AG04450 (cell line): ENCODE results near the gene MPP1. TPM values are rescaled to one million over a fixed set of nuclear protein-coding genes. Genes with fewer than 3 reads are reported as not detected.

ENCODE experiments used
- CTCF ChIA-PET: fragments of 300-600, 350-600 bp; formaldehyde crosslinking; extraction: SDS; loops from one replicate; lab custom pipeline; 2022; ENCODE audit warnings: antibody characterized with exemption, inconsistent platforms; lab: Charles Lee
- POLR2A ChIA-PET: fragments of 350-600 bp; formaldehyde crosslinking; extraction: SDS; loops from one replicate; lab custom pipeline; 2021; ENCODE audit warnings: antibody characterized with exemption, inconsistent platforms; lab: Yijun Ruan, JAX
- DNase-seq: peaks from one replicate; pipeline ENCODE4 v3.0.0-alpha.2; 2011; ENCODE audit warnings: low read depth, low spot score
- H3K27ac ChIP-seq: one replicate; pipeline ENCODE4 v1.5.1; 2012; ENCODE audit warnings: low read depth, low read length, control low read depth
- H3K27me3 ChIP-seq: one replicate; pipeline ENCODE4 v1.6.0; 2012; ENCODE audit warnings: low read length; ENCODE audit not compliant: control insufficient read depth, insufficient read depth
- H3K4me3 ChIP-seq: 2 replicates; pipeline ENCODE4 v1.5.1; 2011; ENCODE audit warnings: mild to moderate bottlenecking, low read depth, low read length, control low read depth
- H3K9me3 ChIP-seq: 2 replicates; pipeline ENCODE4 v1.5.1; 2012; ENCODE audit warnings: low read length; ENCODE audit not compliant: control insufficient read depth, insufficient read depth
- CTCF ChIP-seq: IDR thresholded peaks from 2 replicates; pipeline ENCODE4 v1.5.1; 2011; ENCODE audit warnings: low read depth, low read length, control low read depth, inconsistent platforms
- polyA plus RNA-seq: library from polyadenylated mRNA; depleted of rRNA; stranded (reverse); fragments of >200 nt; gene quantifications from 2 replicates; pipeline ENCODE4 v1.2.3, GENCODE V29; 2011

The MPP1 gene
- polyA plus RNA-seq, 1 experiment, result 30.3 TPM

DNA sequence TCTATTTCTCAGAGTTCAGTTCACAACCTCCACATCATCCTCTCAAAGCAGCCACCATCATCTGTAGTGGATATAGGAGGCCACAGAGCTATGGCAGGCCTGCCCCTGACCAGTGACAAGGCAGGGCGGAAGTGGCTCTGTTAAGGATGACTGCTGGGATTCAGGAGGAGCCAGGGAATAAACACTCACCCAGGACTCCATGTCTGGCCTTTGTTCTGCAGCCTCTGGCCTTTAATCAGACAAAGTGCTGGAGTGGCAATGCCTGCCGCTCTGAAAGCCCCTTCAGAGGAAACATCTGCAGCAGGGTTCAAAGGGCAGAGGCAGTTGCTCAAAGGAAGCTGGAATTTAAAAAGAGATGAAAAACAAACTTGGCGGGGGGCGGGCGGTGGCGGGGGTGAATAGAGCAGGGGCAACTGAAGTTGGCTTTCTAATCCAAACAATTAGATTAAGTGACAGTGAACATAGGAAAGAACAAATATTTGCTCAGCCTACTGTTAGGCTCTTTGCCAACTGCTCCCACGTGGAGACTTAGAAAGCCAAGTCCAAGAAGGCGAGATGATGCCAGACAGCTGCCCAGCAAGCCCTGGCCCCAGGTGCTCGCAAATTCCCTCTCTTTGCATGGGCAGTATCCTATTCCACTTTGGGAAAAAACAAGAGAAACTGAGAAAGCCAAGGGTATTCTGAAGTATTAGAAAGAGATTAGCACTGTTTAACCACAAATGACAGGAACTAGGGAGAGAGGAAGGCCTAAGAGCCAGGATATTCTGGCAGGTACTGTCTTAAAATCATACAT lies 5.5 kb downstream of the MPP1 start:
- TF ChIP-seq CTCF, result no peak
- Histone ChIP-seq H3K27ac (peak overlapping the region; percentile 85), H3K9me3 (no peaks in the 10 kb centered on the region), H3K27me3 (no peaks in the 10 kb centered on the region), H3K4me3 (no peak overlapping the region)
- POLR2A ChIA-PET, result no interaction called here
- CTCF ChIA-PET, result no interaction called here
- DNase-seq, result no peak

DNA sequence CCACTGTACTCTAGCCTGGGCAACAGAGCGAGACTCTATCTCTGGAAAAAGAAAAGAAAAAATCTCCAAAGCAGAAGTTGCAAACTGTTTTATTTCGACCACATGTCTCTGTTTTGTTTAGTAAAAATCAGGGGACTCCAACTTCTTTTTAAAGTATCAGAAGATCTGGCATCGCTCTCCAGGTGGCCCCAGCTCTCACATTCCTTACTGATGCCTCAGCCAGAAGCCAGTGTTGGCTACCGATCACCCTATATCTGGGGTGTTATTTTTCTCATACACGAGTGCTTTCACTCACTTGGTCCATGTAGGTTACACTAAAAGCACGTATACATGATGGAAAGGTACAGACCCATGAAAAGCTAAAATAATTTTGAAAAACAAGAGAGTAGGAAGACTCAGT lies 8.3 kb downstream of the MPP1 start:
- H3K9me3 ChIP-seq, result no peaks in the 10 kb centered on the region
- ChIA-PET POLR2A (no interaction called here), CTCF (no interaction called here)
- no peak overlapping the region for H3K27ac ChIP-seq
- DNase-seq, result no peak
- no peak for TF ChIP-seq CTCF
- no peak overlapping the region for H3K4me3 ChIP-seq
- H3K27me3 ChIP-seq, result no peaks in the 10 kb centered on the region

GRCh38 chrX:154795016-154795415 lies 10.3 kb downstream of the MPP1 start:
- ChIA-PET POLR2A (no interaction called here), CTCF (interaction anchor here (1.4 kb wide), 1 partner anchor 46 kb away, joined by 3 read pairs; no protein-coding TSS in a partner anchor)
- H3K4me3 ChIP-seq, result no peak overlapping the region
- H3K27ac ChIP-seq, result no peak overlapping the region
- H3K9me3 ChIP-seq, result no peaks in the 10 kb centered on the region
- DNase-seq, result no peak
- no peaks in the 10 kb centered on the region for H3K27me3 ChIP-seq
- TF ChIP-seq CTCF, result no peak

- Histone ChIP-seq H3K9me3 (no peaks in the 10 kb centered on the region), H3K27me3 (no peaks in the 10 kb centered on the region), H3K4me3 (no peak overlapping the region), H3K27ac (no peak overlapping the region)
- ChIA-PET CTCF (no interaction called here), POLR2A (no interaction called here)
- DNase-seq, result no peak
- TF ChIP-seq CTCF, result no peak
Measured at GRCh38 chrX:154793084-154793795, 12.0 kb downstream of the MPP1 start.

DNA sequence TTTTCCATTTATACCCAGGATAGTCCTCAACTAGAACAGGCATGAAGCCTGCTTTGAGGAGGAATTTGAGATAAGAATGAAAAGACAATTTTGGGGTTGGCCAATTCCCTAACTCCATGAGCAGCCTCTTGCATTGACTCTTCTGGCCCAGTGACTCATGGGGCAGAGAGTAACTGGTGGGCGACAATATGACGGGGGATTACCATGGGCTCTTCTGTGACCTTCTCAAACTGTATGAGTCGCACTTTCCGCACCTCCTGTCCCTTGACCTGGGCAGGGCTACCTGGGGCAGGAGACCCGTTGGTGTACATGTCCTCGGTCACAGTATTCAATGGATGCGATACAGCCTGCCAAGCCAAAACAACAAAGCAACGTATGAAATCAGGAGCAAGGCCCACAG lies 13.3 kb downstream of the MPP1 start:
- CTCF ChIA-PET, result no interaction called here
- no peak for TF ChIP-seq CTCF

More for the DNA sequence above, 13.3 kb downstream of the MPP1 start:
- no peaks in the 10 kb centered on the region for H3K27me3 ChIP-seq
- no peak overlapping the region for H3K4me3 ChIP-seq
- POLR2A ChIA-PET, result no interaction called here
- no peak overlapping the region for H3K27ac ChIP-seq
- H3K9me3 ChIP-seq, result no peaks in the 10 kb centered on the region
- no peak for DNase-seq
